H1 (cell line): ENCODE measurements around the gene DLX2. TPM values are rescaled to one million over a fixed set of nuclear protein-coding genes. Genes with fewer than 3 reads are reported as not detected.

ENCODE experiments used
- CTCF ChIA-PET: fragments of 300-600 bp; sonication (Branson Sonifier 250); formaldehyde crosslinking; loops from one replicate; lab custom pipeline; 2021; ENCODE audit not compliant: partially characterized antibody; lab: Charles Lee
- POLR2A ChIA-PET: fragments of 300-600 bp; sonication (Branson Sonifier 250); formaldehyde crosslinking; loops from one replicate; lab custom pipeline; 2021; ENCODE audit warnings: inconsistent platforms; ENCODE audit not compliant: partially characterized antibody; lab: Charles Lee
- DNase-seq, 2 experiments: peaks; one replicate each; pipeline versions ENCODE4 v3.0.0 to v3.0.0-alpha.2; 2010 to 2022; ENCODE audit warnings: low spot score in 2 of 2, low read depth in 1 of 2, mixed read lengths in 1 of 2
- FAIRE-seq: peaks from 2 replicates; lab custom pipeline; 2011; peaks lifted over from hg19 to GRCh38; lab: Jason Lieb, UNC
- H2AFZ ChIP-seq: 2 replicates; pipeline ENCODE4 v1.8.1; 2012; ENCODE audit warnings: low read length, inconsistent platforms
- H2AK5ac ChIP-seq: 2 replicates; pipeline ENCODE4 v1.6.1; 2013; ENCODE audit warnings: low read depth, low read length
- H2BK120ac ChIP-seq: replicated peaks from 2 replicates; pipeline ENCODE3; 2013; ENCODE audit warnings: low read depth, low read length, inconsistent platforms
- H2BK12ac ChIP-seq: 2 replicates; pipeline ENCODE4 v1.6.1; 2013; ENCODE audit warnings: low read depth, low read length
- H2BK15ac ChIP-seq: 2 replicates; pipeline ENCODE4 v1.6.1; 2013; ENCODE audit warnings: low read length
- H2BK20ac ChIP-seq: 2 replicates; pipeline ENCODE4 v1.6.1; 2013; ENCODE audit warnings: low read length
- H2BK5ac ChIP-seq: 2 replicates; pipeline ENCODE4 v1.6.1; 2013; ENCODE audit warnings: low read depth, low read length
- H3K14ac ChIP-seq: 2 replicates; pipeline ENCODE4 v1.6.1; 2013; ENCODE audit warnings: inconsistent platforms; ENCODE audit not compliant: insufficient read length
- H3K18ac ChIP-seq: 2 replicates; pipeline ENCODE4 v1.6.1; 2013; ENCODE audit warnings: low read length; ENCODE audit errors: extremely low read depth
- H3K23ac ChIP-seq: 2 replicates; pipeline ENCODE4 v1.6.1; 2013; ENCODE audit warnings: inconsistent platforms; ENCODE audit not compliant: insufficient read length
- H3K23me2 ChIP-seq: 2 replicates; pipeline ENCODE4 v1.6.1; 2013; ENCODE audit warnings: low read depth, low read length
- H3K27ac ChIP-seq: 2 replicates; pipeline ENCODE4 v1.6.1; 2011; ENCODE audit warnings: low read depth, low read length, inconsistent platforms
- H3K27me3 ChIP-seq, 4 experiments: replicated peaks in 1 of 4; 1 replicate in 1 of 4; 2 replicates in 3 of 4; pipeline versions ENCODE4 v1.6.1 to v1.8.1; 2011 to 2013; ENCODE audit warnings: low read length in 3 of 4, mild to moderate bottlenecking in 3 of 4, inconsistent platforms in 2 of 4, mixed read lengths in 2 of 4, moderate library complexity in 1 of 4; ENCODE audit not compliant: control insufficient read depth in 3 of 4, insufficient read depth in 3 of 4; ENCODE audit errors: extremely low read depth in 1 of 4
- H3K36me3 ChIP-seq, 4 experiments: 2 replicates each; pipeline versions ENCODE4 v1.6.1 to v1.8.1; 2011 to 2013; ENCODE audit warnings: mild to moderate bottlenecking in 4 of 4, low read length in 3 of 4, moderate library complexity in 2 of 4, control low read depth in 1 of 4, inconsistent platforms in 1 of 4; ENCODE audit not compliant: insufficient read depth in 4 of 4, control insufficient read depth in 2 of 4
- H3K4ac ChIP-seq: replicated peaks from 2 replicates; pipeline ENCODE3; 2013; ENCODE audit warnings: low read length, low read depth, mixed read lengths, inconsistent platforms; ENCODE audit not compliant: insufficient read length
- H3K4me1 ChIP-seq, 4 experiments: replicated peaks in 1 of 4; 1 replicate in 1 of 4; 2 replicates in 3 of 4; pipeline versions ENCODE4 v1.6.1 to v1.8.1; 2011 to 2013; ENCODE audit warnings: low read length in 3 of 4, inconsistent platforms in 2 of 4, mixed read lengths in 1 of 4; ENCODE audit not compliant: insufficient read depth in 4 of 4, control insufficient read depth in 3 of 4
- H3K4me2 ChIP-seq, 2 experiments: 2 replicates each; pipeline versions ENCODE4 v1.6.1 to v1.8.1; 2011 to 2013; ENCODE audit warnings: low read depth in 2 of 2, low read length in 2 of 2, control low read depth in 1 of 2, inconsistent platforms in 1 of 2, mild to moderate bottlenecking in 1 of 2; ENCODE audit not compliant: insufficient read depth in 1 of 2
- H3K4me3 ChIP-seq, 4 experiments: fragments of 200-600, 300-600 bp in 1 of 4; sonication (generic), shearing (Covaris generic), sonication (Bioruptor Twin) in 1 of 4; 2 replicates each; pipeline versions ENCODE4 v1.5.1 to v1.8.1; 2011 to 2016; ENCODE audit warnings: low read length in 4 of 4, low read depth in 3 of 4, control low read depth in 2 of 4, inconsistent platforms in 2 of 4, mild to moderate bottlenecking in 2 of 4, mixed read lengths in 1 of 4, moderate library complexity in 1 of 4; ENCODE audit not compliant: insufficient read depth in 2 of 4; ENCODE audit errors: extremely low read depth in 1 of 4
- H3K56ac ChIP-seq: replicated peaks from 2 replicates; pipeline ENCODE3; 2013; ENCODE audit warnings: low read depth, mild to moderate bottlenecking, mixed read lengths, low read length, inconsistent platforms; ENCODE audit not compliant: insufficient read length
- H3K79me1 ChIP-seq: 2 replicates; pipeline ENCODE4 v1.6.1; 2013; ENCODE audit warnings: low read depth, low read length, control low read depth
- H3K79me2 ChIP-seq, 2 experiments: 2 replicates each; pipeline versions ENCODE4 v1.6.1 to v1.8.1; 2012 to 2013; ENCODE audit warnings: low read length in 2 of 2, mild to moderate bottlenecking in 2 of 2, inconsistent platforms in 1 of 2; ENCODE audit not compliant: insufficient read depth in 2 of 2, control insufficient read depth in 1 of 2
- H3K9ac ChIP-seq, 4 experiments: replicated peaks in 1 of 4; 1 replicate in 1 of 4; 2 replicates in 3 of 4; pipeline versions ENCODE4 v1.6.1 to v1.8.1; 2011 to 2013; ENCODE audit warnings: low read depth in 3 of 4, low read length in 3 of 4, control low read depth in 2 of 4, mild to moderate bottlenecking in 2 of 4, moderate library complexity in 2 of 4, inconsistent platforms in 1 of 4; ENCODE audit errors: extremely low read depth in 1 of 4
- H3K9me3 ChIP-seq, 2 experiments: 2 replicates each; pipeline versions ENCODE4 v1.6.1 to v1.8.1; 2012 to 2013; ENCODE audit warnings: mild to moderate bottlenecking in 2 of 2, moderate library complexity in 2 of 2, control low read depth in 1 of 2, inconsistent platforms in 1 of 2, low read depth in 1 of 2, low read length in 1 of 2, mixed read lengths in 1 of 2; ENCODE audit not compliant: insufficient read depth in 2 of 2
- H4K20me1 ChIP-seq, 2 experiments: replicated peaks in 1 of 2; 2 replicates each; pipeline versions ENCODE3 to v1.8.1; 2011 to 2013; ENCODE audit warnings: inconsistent platforms in 2 of 2, low read length in 2 of 2, mild to moderate bottlenecking in 1 of 2; ENCODE audit not compliant: insufficient read depth in 2 of 2, control insufficient read depth in 1 of 2
- H4K5ac ChIP-seq: 2 replicates; pipeline ENCODE4 v1.6.1; 2013; ENCODE audit warnings: low read length, low read depth, mixed read lengths, inconsistent platforms; ENCODE audit not compliant: insufficient read length
- H4K8ac ChIP-seq: 2 replicates; pipeline ENCODE4 v1.8.0; 2013; ENCODE audit warnings: mild to moderate bottlenecking, moderate library complexity, low read length, inconsistent platforms; ENCODE audit not compliant: insufficient read depth; ENCODE audit errors: extremely low read depth
- H4K91ac ChIP-seq: replicated peaks from 2 replicates; pipeline ENCODE3; 2013; ENCODE audit warnings: low read length, mixed read lengths, inconsistent platforms; ENCODE audit not compliant: insufficient read length
- POLR2A ChIP-seq, 2 experiments: IDR thresholded peaks; 1 replicate in 1 of 2; 2 replicates in 1 of 2; pipeline ENCODE4 v1.6.1; 2011; ENCODE audit warnings: low read depth in 2 of 2, low read length in 2 of 2, mild to moderate bottlenecking in 2 of 2; ENCODE audit errors: control extremely low read depth in 1 of 2
- RAD21 ChIP-seq, 2 experiments: IDR thresholded peaks in 1 of 2; conservative IDR thresholded peaks in 1 of 2; 2 replicates each; pipeline ENCODE4 v1.6.1; 2011; ENCODE audit warnings: low read depth in 2 of 2, low read length in 2 of 2, improper control_type of control experiment in 1 of 2, inconsistent platforms in 1 of 2, mild to moderate bottlenecking in 1 of 2, moderate library complexity in 1 of 2
- RNF2 ChIP-seq: fragments of 200-900, 300-1000 bp; sonication (generic); IDR thresholded peaks from 2 replicates; pipeline ENCODE4 v1.7.1; 2016; ENCODE audit warnings: borderline replicate concordance, low read depth, mild to moderate bottlenecking, antibody characterized with exemption, low read length; ENCODE audit not compliant: poor library complexity, severe bottlenecking; ENCODE audit errors: missing control alignments
- SIX5 ChIP-seq: IDR thresholded peaks from 2 replicates; pipeline ENCODE4 v1.6.1; 2011; ENCODE audit warnings: mild to moderate bottlenecking, low read depth, low read length
- SUZ12 ChIP-seq: fragments of 200-600 bp; sonication (generic); IDR thresholded peaks from 2 replicates; pipeline ENCODE4 v1.6.1; 2012; ENCODE audit warnings: mild to moderate bottlenecking, inconsistent platforms, low read length, moderate library complexity, mixed read lengths
- TAF1 ChIP-seq: IDR thresholded peaks from 2 replicates; pipeline ENCODE4 v1.6.1; 2011; ENCODE audit warnings: mild to moderate bottlenecking, low read depth, low read length
- TCF12 ChIP-seq: IDR thresholded peaks from 2 replicates; pipeline ENCODE4 v1.6.1; 2011; ENCODE audit warnings: low read depth, mild to moderate bottlenecking, low read length
- WGBS, 2 experiments: shearing (Covaris generic) in 1 of 2; methylation state at CpG; one replicate each; pipeline versions ENCODE4 v1.1.6 to v1.1.7; 2013 to 2015; ENCODE audit warnings: low lambda C conversion rate in 2 of 2, mixed read lengths in 2 of 2, inconsistent platforms in 1 of 2, low coverage in 1 of 2, missing lambda C conversion rate in 1 of 2; ENCODE audit not compliant: insufficient replicate concordance in 2 of 2, insufficient coverage in 1 of 2, insufficient read length in 1 of 2; ENCODE audit errors: extremely low coverage in 1 of 2, missing lambda C conversion rate in 1 of 2; 5-methylcytosine and 5-hydroxymethylcytosine counted together
- polyA plus RNA-seq, 7 experiments: library from polyadenylated mRNA; depleted of rRNA in 3 of 7; stranded (reverse) in 5 of 7; unstranded in 2 of 7; fragments of >200 nt in 5 of 7; fragments of 200-250 nt in 2 of 7; gene quantifications; 1 replicate in 5 of 7; 2 replicates in 1 of 7; 4 replicates in 1 of 7; pipeline versions ENCODE4 v1.2.1 to v1.2.3, GENCODE V29; 2011 to 2013; ENCODE audit warnings: missing spikeins in 2 of 7, mixed read lengths in 2 of 7
- total RNA-seq: library from RNA; stranded (reverse); fragmentation: NEBNext Ultra II Directional; extraction: Animal tissue kit (Norgen Biotek cat#: 25700); gene quantifications from 2 replicates; pipeline ENCODE4 v1.2.1, GENCODE V29; 2021

The DLX2 gene
- total and polyA plus RNA-seq, 2 of the 8 experiments (the other 6 are each of a cell fraction or from before 2014, with no cell fraction given): 0.45 TPM; not detected in 1

DNA sequence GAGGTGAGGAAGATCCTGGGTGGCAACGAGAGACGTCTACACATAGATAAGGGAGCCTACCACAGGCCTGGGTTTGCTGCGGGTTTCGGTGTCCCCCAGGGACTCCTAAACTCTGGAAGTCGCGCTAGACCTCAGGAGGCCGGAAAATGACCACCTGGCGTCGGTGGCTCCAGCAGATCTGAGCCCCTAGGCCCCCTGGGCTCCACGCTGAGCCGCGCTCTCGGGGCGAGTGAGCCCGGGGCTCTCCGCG lies 18.4 kb downstream of the DLX2 start:
- Histone ChIP-seq H2BK120ac (no peak overlapping the region), H2AK5ac (0 out of 2 replicates have a peak overlapping the region, but pooled peaks have one; percentile 40), H4K20me1 (peaks cover 22 to 44% of the 10 kb centered on the region in 2 experiments), H2BK5ac (no peak overlapping the region; the same call in 1 of the 2 replicates), H4K5ac (no peak overlapping the region), H3K79me2 (no peaks in the 10 kb centered on the region), H3K27ac (no peak overlapping the region), H4K91ac (no peak overlapping the region), H2BK15ac (0 out of 2 replicates have a peak overlapping the region, but pooled peaks have one; percentile 46), H3K9ac (no peak overlapping the region), H3K4me3 (peak overlapping the region; percentile 40 to 66 (median 53); a peak in 7 of 8 replicates), H2BK20ac (no peak overlapping the region), H3K56ac (no peak overlapping the region), H2AFZ (peak overlapping the region; percentile 9; the same call in 1 of the 2 replicates), H3K14ac (no peak overlapping the region), H3K27me3 (peaks cover 91 to 100% (median 99%) of the 10 kb centered on the region in 4 experiments), H3K4ac (no peak overlapping the region), H3K9me3 (no peaks in the 10 kb centered on the region), H3K23ac (no peak overlapping the region), H3K4me1 (peaks cover 2 to 61% (median 31%) of the 10 kb centered on the region in 4 experiments), H3K79me1 (no peaks in the 10 kb centered on the region), H3K36me3 (no peaks in the 10 kb centered on the region), H3K4me2 (peak overlapping the region; percentile 78 to 84), H3K18ac (peak overlapping the region; percentile 48; the same call in 1 of the 2 replicates), H4K8ac (no peak overlapping the region), H3K23me2 (peaks cover 14% of the 10 kb centered on the region; the same call in 1 of the 2 replicates), H2BK12ac (peak overlapping the region; percentile 55; the same call in 1 of the 2 replicates)
- FAIRE-seq: no peak
- POLR2A ChIA-PET: interaction anchor here (14.0 kb wide), 1 partner anchor 18 kb away, joined by 184 read pairs; the partner anchor contains the start of gene DLX2
- WGBS, 2 experiments: 0% methylated on average over 15 of the region's 17 CpGs; no CpG with 5 or more reads in 1 of the 2 experiments
- no peak for DNase-seq
- CTCF ChIA-PET: interaction anchor here (2.6 to 4.1 kb wide), 2 partner anchors 12 to 17 kb away, joined by 19 to 25 read pairs; partner anchors contain the start of gene DLX2
- TF ChIP-seq SIX5 (no peak), RNF2 (peak; percentile 69), TAF1 (no peak), RAD21 (IDR thresholded peaks at IDR 0.05 in 1 of 2, conservative IDR thresholded peaks at IDR 0.05 in 1 of 2; ENCODE audit: low read depth in 2 of 2, low read length in 2 of 2) (no peak), TCF12 (0 out of 2 replicates have a peak, but pooled peaks have one; percentile 8), SUZ12 (peak; percentile 45), POLR2A (IDR thresholded peaks at IDR 0.05; ENCODE audit: control extremely low read depth in 1 of 2, low read depth in 2 of 2, low read length in 2 of 2) (no peak)
